ENCODE results near the gene SLC8B1.

Gene SLC8B1

GRCh38 chr12:113318900-113319628 lies 15.8 kb downstream of the SLC8B1 start:
- DNase-seq, result no peak

GRCh38 chr12:113318046-113318656 lies 16.8 kb downstream of the SLC8B1 start:
- DNase-seq, result no peak

- no peak for DNase-seq
Measured at GRCh38 chr12:113317122-113317521, 17.8 kb downstream of the SLC8B1 start.

- DNase-seq, result no peak
Measured at GRCh38 chr12:113316155-113316554, 18.8 kb downstream of the SLC8B1 start.

DNA sequence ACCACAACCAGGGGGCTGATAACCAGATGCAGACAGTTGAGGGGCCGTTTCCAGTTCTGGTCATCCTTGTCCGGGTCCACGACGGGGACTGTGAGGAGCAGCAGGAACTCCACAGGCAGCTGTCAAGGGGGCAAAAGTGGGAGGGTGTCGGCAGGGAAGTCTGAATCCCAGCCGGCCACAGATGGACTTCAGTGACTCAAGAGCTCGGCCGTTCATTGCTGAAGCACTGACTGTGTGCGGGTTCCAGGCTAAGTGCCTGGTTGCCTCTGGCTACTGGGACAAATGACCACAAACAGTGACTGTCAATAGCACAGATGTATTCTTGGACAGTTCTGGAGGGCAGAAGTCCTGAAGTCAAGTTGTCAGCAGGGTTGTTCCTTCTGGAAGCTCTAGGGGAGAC lies 19.6 kb downstream of the SLC8B1 start:
- DNase-seq, result no peak

DNA sequence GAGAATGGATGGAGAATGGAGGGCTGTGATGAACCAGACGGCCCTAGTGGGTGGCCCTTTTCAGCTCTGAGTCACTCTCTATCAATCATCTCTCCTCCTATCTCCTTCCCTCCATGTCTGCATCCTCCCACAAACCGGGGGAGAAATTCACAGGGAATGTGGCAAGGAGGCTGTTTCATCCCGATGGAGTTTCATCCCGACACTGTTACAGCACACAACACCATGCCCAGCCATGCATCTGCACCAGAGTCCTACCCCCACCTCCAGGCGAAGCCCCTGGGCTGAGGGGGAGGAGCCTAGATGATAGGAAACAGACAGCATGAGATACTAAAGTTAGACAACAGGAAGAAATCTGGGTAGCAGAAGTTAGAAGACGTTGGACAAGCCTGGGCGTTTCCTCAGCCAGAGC lies 20.8 kb downstream of the SLC8B1 start:
- no peak for DNase-seq

DNA sequence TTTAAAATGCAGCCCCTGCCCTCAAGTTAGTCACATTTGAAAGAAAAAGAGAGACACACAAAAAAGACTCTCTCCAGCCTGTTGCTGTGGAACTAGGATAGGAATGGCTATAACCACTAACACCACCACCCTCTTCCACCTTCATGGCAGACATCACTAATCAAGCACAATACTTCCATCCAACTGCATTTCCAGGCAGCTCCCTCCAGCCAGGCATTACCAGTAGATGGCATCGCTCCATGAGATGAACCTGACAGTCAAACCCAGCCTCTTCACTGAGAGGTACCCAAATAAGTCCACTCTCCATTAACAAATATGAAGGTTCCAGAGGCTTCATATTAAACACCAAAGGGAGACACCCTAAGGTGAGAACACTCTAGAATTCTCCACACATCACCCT lies 24.4 kb downstream of the SLC8B1 start:
- DNase-seq, result no peak

- no peak for DNase-seq
Measured at GRCh38 chr12:113306382-113306781, 28.5 kb downstream of the SLC8B1 start.

DNA sequence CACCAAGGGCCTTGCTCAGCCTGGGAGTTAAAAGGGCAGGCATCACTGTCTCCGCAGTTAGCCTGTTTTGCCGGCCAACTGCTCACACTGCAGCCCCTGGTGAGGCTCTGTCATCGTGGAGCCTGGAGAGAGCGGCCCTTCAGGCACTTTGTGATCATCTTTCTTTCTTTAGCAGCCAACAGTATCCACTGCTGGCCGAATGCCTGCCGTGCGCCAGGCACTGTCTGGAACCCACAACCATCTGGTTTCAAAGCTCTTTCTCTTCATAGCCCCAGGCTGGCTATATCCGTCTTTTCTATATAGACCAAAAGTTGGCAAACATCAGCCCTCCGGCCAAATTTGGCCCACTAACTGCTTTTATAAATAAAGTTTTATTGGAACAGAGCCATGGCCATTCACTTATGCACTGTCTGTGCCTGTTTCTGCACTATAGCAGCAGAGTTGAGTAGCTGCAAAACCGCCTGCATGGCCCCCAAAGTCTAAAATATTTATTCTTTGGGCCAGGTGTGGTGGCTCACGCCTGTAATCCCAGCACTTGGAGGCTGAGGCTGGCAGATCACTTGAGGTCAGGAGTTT lies 29.5 kb downstream of the SLC8B1 start:
- DNase-seq, result no peak

DNA sequence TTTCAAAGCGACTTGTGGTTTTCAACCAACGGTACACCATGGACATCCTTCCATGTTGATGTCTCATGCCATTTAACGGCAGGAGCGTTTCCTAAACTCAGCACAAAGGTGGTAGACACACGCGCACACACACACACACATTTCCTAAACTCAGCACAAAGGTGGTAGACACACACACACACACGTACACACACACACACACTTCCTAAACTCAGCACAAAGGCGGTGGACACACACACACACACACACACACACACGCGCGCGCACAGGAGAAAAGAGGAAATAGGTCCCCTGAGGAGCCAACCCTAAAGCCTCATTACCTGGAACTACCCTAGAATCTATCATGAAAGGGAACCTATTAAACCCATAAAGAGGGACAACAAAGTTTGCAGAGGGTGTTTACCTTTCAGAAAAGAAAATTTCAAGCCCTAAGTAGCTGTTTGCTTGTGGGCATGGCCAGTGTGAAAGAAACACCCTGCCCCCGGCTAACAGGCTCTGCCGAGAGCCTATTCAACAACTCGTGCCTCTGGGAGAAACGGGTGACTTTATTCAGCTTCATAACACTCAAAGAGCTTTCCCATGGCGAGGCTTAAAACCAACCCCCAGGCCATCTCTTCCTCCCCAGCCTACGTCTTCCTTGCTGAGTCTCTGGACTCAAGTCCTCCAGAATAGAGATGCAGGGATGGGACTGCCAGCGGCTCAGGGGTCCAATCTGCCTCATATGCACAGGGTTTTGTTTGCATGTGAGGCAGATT lies 31.8 kb downstream of the SLC8B1 start:
- no peak for DNase-seq

- no peak for DNase-seq
Measured at GRCh38 chr12:113302466-113302865, 32.4 kb downstream of the SLC8B1 start.

GRCh38 chr12:113301811-113302210 lies 33.1 kb downstream of the SLC8B1 start:
- DNase-seq, result no peak

DNA sequence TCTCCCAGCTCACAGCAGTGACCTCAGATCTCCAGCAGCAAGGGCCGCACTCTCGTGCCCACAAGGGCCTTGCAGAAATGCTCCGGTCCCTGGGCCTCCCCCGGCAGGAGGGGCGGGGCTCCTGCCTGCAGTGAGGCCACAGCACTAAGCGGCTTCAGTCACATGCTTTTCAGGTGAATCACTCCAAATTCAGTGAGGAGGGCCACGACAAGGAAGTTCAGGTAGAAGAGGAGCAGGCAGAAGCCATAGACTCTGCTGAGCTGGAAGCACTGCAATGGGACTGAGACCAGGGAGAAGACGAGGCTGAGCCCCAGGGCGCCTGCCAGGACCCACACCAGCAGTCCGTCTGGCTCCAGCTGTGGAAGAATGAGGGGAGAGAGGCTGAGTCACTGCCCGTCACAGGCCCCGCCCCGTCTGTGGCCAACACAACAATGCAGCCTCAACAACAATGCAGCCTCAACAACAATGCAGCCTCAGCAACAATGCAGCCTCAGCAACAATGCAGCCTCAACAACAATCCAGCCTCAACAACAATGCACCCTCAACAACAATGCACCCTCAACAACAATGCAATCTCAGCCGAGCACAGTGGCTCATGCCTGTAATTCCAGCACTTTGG lies 35.2 kb downstream of the SLC8B1 start:
- DNase-seq, result no peak

GRCh38 chr12:113298861-113299545 lies 35.9 kb downstream of the SLC8B1 start:
- no peak for DNase-seq

GRCh38 chr12:113298472-113298817 lies 36.5 kb downstream of the SLC8B1 start:
- no peak for DNase-seq

GRCh38 chr12:113297621-113298471 lies 37.1 kb downstream of the SLC8B1 start:
- no peak for DNase-seq

- DNase-seq, result no peak
Measured at GRCh38 chr12:113297214-113297587, 37.7 kb downstream of the SLC8B1 start.

DNA sequence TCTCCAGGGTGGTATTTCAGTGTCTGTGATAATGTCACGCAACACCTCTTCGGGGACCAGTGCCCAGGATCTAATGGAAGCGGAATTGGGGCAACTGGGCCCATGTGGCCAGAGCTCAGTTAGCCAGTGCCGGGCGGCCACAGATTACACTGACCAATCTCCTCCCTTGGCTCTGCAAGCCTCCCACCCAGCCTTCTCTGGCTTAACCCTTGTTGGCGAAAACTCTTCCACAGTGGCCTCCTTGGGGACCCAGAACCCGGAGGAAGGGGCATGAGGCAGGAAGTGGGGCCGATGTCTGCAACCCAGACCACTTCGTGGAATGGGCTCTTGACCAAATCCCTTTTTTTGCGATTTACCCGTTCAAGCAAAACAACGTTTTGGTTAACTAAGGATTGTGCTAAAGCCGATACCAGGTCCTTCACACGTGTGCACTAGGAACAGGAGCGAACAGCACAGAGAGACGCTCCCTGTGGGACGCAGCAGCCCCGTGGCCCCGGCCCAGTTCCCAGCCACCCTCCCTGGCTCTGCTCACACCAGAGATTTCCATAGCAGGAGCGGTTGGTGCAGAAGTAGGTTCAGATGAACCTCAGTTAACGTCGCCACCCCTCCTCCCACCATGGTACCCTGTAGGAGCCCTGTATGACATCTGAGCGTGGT lies 38.2 kb downstream of the SLC8B1 start:
- no peak for DNase-seq

DNA sequence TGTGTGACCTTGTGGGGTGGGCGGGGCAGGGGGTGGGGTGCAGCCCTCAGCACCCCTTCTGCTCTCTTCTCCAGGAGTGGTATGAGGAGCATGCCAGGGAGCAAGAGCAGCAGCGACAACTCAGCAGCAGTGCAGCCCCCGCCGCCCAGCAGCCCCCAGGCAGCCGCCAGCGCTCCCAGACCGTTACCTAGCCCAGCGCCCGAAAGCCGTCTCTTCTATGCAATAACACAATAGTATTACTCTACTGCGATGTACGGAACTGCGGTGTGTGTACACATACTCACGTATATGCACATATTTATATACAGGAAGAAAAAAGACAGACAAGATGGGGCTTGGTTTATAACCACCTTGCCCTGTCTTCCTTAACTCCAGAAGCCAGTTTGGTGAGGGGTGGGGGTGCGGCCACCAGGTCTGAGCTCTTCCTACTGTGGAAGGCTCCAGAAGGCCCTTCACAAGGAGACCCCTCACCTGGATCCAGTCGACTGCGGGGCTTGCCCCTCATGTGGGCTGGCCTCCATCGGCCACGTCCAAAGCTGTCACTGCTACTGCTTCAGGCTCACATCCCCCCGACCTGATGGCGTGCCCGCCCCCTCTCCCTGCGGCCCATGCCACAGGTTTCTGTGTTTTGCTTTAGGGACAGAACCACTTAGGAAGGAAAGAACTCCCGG lies 38.9 kb downstream of the SLC8B1 start:
- DNase-seq, result no peak

DNA sequence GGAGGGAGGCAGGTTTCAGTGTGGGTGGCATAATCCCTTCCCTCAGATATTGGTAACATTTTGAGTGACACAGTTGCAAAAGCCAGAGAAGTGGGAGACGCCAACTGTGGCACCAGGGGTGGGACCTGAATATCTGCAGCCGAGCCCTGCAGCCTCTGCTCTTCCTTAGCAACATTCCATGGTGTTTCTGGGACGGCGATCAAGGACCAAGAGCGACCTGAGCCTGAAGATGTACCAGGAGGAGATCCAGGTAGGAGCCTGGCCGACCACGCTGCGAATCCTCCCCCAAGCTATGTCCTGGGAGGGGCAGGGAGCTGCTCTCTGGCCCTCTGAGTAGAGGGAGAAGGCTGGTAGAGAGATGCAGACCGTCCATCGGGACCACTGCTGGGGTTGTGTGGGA lies 41.8 kb downstream of the SLC8B1 start:
- no peak for DNase-seq

- no peak for DNase-seq
Measured at GRCh38 chr12:113292547-113292946, 42.4 kb downstream of the SLC8B1 start.
